ENCODE data around the gene PFKFB4. TPM values are rescaled to one million over a fixed set of nuclear protein-coding genes. Genes with fewer than 3 reads are reported as not detected.

The PFKFB4 gene
- total and polyA plus RNA-seq, 2 of the 8 experiments (the other 6 are each of a cell fraction or from before 2014, with no cell fraction given) = 10.7 to 20.1 TPM

DNA sequence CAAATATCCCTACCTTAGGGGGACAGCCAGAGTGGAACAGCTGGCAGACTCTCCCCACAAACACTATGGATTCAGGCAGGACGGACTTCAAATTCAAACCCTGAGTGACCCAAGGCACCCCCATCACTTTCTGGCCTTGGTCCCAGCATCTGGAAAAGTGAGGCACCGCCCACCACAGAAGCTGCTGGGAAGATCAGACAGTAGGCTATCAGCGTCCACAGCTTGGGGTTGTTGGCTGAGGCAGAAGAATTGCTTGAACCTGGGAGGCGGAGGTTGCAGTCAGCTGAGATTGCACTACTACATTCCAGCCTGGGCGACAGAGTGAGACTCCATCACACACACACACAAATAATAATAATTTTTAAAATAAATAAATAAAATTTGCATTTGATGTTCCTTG, 8.5 kb downstream of the PFKFB4 start (continued):
- TF ChIP-seq, protein P1, sequence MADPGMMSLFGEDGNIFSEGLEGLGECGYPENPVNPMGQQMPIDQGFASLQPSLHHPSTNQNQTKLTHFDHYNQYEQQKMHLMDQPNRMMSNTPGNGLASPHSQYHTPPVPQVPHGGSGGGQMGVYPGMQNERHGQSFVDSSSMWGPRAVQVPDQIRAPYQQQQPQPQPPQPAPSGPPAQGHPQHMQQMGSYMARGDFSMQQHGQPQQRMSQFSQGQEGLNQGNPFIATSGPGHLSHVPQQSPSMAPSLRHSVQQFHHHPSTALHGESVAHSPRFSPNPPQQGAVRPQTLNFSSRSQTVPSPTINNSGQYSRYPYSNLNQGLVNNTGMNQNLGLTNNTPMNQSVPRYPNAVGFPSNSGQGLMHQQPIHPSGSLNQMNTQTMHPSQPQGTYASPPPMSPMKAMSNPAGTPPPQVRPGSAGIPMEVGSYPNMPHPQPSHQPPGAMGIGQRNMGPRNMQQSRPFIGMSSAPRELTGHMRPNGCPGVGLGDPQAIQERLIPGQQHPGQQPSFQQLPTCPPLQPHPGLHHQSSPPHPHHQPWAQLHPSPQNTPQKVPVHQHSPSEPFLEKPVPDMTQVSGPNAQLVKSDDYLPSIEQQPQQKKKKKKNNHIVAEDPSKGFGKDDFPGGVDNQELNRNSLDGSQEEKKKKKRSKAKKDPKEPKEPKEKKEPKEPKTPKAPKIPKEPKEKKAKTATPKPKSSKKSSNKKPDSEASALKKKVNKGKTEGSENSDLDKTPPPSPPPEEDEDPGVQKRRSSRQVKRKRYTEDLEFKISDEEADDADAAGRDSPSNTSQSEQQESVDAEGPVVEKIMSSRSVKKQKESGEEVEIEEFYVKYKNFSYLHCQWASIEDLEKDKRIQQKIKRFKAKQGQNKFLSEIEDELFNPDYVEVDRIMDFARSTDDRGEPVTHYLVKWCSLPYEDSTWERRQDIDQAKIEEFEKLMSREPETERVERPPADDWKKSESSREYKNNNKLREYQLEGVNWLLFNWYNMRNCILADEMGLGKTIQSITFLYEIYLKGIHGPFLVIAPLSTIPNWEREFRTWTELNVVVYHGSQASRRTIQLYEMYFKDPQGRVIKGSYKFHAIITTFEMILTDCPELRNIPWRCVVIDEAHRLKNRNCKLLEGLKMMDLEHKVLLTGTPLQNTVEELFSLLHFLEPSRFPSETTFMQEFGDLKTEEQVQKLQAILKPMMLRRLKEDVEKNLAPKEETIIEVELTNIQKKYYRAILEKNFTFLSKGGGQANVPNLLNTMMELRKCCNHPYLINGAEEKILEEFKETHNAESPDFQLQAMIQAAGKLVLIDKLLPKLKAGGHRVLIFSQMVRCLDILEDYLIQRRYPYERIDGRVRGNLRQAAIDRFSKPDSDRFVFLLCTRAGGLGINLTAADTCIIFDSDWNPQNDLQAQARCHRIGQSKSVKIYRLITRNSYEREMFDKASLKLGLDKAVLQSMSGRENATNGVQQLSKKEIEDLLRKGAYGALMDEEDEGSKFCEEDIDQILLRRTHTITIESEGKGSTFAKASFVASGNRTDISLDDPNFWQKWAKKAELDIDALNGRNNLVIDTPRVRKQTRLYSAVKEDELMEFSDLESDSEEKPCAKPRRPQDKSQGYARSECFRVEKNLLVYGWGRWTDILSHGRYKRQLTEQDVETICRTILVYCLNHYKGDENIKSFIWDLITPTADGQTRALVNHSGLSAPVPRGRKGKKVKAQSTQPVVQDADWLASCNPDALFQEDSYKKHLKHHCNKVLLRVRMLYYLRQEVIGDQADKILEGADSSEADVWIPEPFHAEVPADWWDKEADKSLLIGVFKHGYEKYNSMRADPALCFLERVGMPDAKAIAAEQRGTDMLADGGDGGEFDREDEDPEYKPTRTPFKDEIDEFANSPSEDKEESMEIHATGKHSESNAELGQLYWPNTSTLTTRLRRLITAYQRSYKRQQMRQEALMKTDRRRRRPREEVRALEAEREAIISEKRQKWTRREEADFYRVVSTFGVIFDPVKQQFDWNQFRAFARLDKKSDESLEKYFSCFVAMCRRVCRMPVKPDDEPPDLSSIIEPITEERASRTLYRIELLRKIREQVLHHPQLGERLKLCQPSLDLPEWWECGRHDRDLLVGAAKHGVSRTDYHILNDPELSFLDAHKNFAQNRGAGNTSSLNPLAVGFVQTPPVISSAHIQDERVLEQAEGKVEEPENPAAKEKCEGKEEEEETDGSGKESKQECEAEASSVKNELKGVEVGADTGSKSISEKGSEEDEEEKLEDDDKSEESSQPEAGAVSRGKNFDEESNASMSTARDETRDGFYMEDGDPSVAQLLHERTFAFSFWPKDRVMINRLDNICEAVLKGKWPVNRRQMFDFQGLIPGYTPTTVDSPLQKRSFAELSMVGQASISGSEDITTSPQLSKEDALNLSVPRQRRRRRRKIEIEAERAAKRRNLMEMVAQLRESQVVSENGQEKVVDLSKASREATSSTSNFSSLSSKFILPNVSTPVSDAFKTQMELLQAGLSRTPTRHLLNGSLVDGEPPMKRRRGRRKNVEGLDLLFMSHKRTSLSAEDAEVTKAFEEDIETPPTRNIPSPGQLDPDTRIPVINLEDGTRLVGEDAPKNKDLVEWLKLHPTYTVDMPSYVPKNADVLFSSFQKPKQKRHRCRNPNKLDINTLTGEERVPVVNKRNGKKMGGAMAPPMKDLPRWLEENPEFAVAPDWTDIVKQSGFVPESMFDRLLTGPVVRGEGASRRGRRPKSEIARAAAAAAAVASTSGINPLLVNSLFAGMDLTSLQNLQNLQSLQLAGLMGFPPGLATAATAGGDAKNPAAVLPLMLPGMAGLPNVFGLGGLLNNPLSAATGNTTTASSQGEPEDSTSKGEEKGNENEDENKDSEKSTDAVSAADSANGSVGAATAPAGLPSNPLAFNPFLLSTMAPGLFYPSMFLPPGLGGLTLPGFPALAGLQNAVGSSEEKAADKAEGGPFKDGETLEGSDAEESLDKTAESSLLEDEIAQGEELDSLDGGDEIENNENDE (IDR thresholded peaks at IDR 0.05; ENCODE audit: insufficient replicate concordance, low read length) = no peak
- no peak for TF ChIP-seq YY1 (IDR thresholded peaks at IDR 0.05; ENCODE audit: low read depth, low read length)
- TF ChIP-seq SUZ12 (IDR thresholded peaks at IDR 0.05; ENCODE audit: low read length) = no peak
- no peak for TF ChIP-seq NRF1 (IDR thresholded peaks at IDR 0.05; ENCODE audit: low read depth, low read length)
- no peak for TF ChIP-seq CTBP2 (IDR thresholded peaks at IDR 0.05; ENCODE audit: borderline replicate concordance, insufficient read depth, insufficient read length, low read length)
- TF ChIP-seq GTF2F1 (IDR thresholded peaks at IDR 0.05; ENCODE audit: borderline replicate concordance, low read depth, low read length) = no peak
- TF ChIP-seq TEAD4 (IDR thresholded peaks at IDR 0.05; ENCODE audit: low read depth, low read length) = no peak
- TF ChIP-seq BRCA1 (IDR thresholded peaks at IDR 0.05; ENCODE audit: low read depth, low read length) = no peak
- TF ChIP-seq CBX8 (IDR thresholded peaks at IDR 0.05; ENCODE audit: borderline replicate concordance, low read depth, low read length) = no peak
- TF ChIP-seq POLR2AphosphoS5 (IDR thresholded peaks at IDR 0.05; ENCODE audit: low read depth, low read length) = no peak
- TF ChIP-seq ASH2L (IDR thresholded peaks at IDR 0.05; ENCODE audit: low read length) = no peak

Data from H1 (cell line).